ENCODE results near the gene LIPE. TPM values are rescaled to one million over a fixed set of nuclear protein-coding genes. Genes with fewer than 3 reads are reported as not detected.

LIPE gene
- total and polyA plus RNA-seq, 4 donors = 3.6 to 7.7 (median 4.5) TPM

DNA sequence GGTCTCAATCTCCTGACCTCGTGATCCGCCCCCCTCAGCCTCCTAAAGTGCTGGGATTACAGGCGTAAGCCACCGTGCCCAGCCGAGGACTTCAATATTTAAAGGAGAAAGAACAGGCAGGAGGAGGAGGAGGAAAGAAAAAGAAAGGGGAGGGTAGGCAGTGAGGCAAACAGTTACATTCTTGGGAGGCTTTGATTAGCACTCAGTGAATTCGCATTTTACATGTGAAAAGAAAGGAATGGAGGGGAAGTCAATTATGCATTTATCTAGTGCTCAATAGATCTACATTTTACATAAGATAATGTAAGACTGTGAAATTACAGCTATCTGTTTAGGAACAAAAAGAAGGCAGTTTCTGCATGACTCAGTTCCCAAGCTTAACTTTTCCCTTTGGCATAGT, 46.5 kb upstream of the LIPE start:
- 81 to 86% methylated on average over 6 of the region's 6 CpGs for WGBS, 2 donors
- TF ChIP-seq, protein P1, sequence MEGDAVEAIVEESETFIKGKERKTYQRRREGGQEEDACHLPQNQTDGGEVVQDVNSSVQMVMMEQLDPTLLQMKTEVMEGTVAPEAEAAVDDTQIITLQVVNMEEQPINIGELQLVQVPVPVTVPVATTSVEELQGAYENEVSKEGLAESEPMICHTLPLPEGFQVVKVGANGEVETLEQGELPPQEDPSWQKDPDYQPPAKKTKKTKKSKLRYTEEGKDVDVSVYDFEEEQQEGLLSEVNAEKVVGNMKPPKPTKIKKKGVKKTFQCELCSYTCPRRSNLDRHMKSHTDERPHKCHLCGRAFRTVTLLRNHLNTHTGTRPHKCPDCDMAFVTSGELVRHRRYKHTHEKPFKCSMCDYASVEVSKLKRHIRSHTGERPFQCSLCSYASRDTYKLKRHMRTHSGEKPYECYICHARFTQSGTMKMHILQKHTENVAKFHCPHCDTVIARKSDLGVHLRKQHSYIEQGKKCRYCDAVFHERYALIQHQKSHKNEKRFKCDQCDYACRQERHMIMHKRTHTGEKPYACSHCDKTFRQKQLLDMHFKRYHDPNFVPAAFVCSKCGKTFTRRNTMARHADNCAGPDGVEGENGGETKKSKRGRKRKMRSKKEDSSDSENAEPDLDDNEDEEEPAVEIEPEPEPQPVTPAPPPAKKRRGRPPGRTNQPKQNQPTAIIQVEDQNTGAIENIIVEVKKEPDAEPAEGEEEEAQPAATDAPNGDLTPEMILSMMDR (IDR thresholded peaks at IDR 0.05; ENCODE audit: control extremely low read depth, extremely low read depth) = no peak
- DNase-seq (no peak), ATAC-seq (ENCODE audit: insufficient read depth, low FRiP score) (no peak)
- H3K27ac ChIP-seq (ENCODE audit: low read depth in 1 of 2, low read length in 1 of 2) = no peak overlapping the region
- H3K27me3 ChIP-seq (ENCODE audit: control insufficient read depth in 3 of 3, insufficient read depth in 3 of 3, low read length in 2 of 3) = no peaks in the 10 kb centered on the region
- no peak overlapping the region for H3K4me3 ChIP-seq
- H3K9me3 ChIP-seq (ENCODE audit: control insufficient read depth in 4 of 4, insufficient read depth in 3 of 4, low read length in 3 of 4) = no peaks in the 10 kb centered on the region
- H3K36me3 ChIP-seq (ENCODE audit: control insufficient read depth in 4 of 4, insufficient read depth in 4 of 4, low read length in 4 of 4) = no peaks in the 10 kb centered on the region
- H3K9ac ChIP-seq (ENCODE audit: insufficient read depth in 1 of 2, low read length in 2 of 2) = no peak overlapping the region
- H3K4me1 ChIP-seq (ENCODE audit: control insufficient read depth in 5 of 5, insufficient read depth in 5 of 5, low read length in 5 of 5) = peaks cover 0 to 6% (median 0%) of the 10 kb centered on the region in 5 donors

DNA sequence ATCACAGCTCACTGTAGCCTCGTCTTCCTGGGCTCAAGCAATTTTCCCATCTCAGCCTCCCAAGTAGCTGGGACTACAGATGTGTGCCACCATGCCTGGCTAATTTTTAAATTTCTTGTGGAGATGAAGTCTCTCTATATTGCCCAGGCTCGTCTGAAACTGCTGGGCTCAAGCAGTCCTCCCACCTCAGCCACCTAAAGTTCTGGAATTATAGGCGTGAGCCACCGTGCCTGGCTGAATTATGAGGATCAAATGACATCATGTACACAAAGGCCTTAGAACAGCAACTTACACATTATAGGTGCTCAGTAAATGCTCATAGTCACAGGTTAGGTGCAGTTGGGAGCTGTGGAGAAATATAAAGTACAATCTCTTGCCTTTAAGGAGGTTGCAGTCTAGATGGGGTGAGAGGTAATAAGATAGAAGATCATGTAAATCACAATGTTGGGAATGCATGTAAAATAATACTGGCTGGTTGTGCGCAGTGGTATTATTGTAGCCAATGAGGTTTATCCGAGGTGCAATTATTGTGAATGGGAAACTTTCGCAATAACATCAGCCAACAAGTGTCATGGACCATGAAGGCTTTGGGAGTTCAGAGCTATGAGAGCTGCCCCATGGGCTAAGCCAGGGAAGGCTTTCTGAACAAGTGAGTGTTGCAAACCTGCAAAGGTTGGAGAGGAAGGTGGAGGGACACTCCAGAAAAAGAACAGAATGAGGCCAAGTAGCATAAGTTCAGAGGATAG, 45.4 kb upstream of the LIPE start:
- no peak for DNase-seq
- Histone ChIP-seq H3K27ac (ENCODE audit: low read depth in 1 of 2, low read length in 1 of 2) (no peak overlapping the region), H3K27me3 (ENCODE audit: control insufficient read depth in 3 of 3, insufficient read depth in 3 of 3, low read length in 2 of 3) (no peaks in the 10 kb centered on the region)

DNA sequence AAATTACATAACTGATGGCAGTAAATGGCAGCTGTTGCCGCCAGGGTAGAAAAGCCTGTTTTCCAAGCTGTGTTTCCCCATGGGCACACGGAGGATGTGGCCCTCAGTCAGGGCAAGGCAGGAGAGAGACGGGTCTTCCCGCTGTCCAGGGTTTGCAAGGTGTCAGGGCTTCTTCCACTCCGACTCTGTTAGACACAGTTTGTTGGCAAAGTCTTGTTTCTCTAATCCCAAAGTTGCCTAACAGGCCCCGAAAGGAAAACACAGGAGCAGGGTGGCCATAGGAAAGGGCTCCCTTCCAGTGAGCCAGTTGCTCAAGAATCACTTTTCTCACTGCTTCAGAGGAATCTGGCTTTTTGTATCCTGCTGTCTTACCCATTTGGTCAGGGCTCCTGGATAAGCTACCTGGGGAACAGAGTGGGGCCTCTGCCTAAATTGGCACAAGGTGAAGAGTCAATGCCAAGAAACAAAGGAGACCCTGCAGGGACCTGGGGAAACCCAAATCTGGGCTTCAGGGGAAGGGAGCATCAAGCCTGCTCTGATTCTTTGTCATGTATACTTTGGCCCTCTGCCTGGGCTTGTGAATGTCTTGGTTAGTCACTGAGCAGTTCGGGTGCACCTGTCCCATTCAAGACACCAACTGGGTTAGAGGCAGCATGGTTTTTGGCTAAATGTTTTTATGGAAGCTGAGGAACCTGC, 44.5 kb upstream of the LIPE start:
- ATAC-seq (ENCODE audit: insufficient read depth, low FRiP score) = no peak
- H3K27ac ChIP-seq (ENCODE audit: low read depth in 1 of 2, low read length in 1 of 2) = peak overlapping the region in 1 of 2 donors; percentile 5

More for the DNA sequence above, 45.4 kb upstream of the LIPE start:
- TF ChIP-seq, protein P1 (IDR thresholded peaks at IDR 0.05; ENCODE audit: control extremely low read depth, extremely low read depth) = no peak
- H3K9me3 ChIP-seq (ENCODE audit: control insufficient read depth in 4 of 4, insufficient read depth in 3 of 4, low read length in 3 of 4) = no peaks in the 10 kb centered on the region
- H3K9ac ChIP-seq (ENCODE audit: insufficient read depth in 1 of 2, low read length in 2 of 2) = no peak overlapping the region
- H3K4me3 ChIP-seq = no peak overlapping the region
- 90 to 93% methylated on average over 7 of the region's 7 CpGs for WGBS, 2 donors
- no peaks in the 10 kb centered on the region for H3K36me3 ChIP-seq (ENCODE audit: control insufficient read depth in 4 of 4, insufficient read depth in 4 of 4, low read length in 4 of 4)
- H3K4me1 ChIP-seq (ENCODE audit: control insufficient read depth in 5 of 5, insufficient read depth in 5 of 5, low read length in 5 of 5) = peaks cover 0 to 6% (median 0%) of the 10 kb centered on the region in 5 donors
- no peak for ATAC-seq (ENCODE audit: insufficient read depth, low FRiP score)

More for the DNA sequence above, 44.5 kb upstream of the LIPE start:
- Histone ChIP-seq H3K9ac (ENCODE audit: insufficient read depth in 1 of 2, low read length in 2 of 2) (no peak overlapping the region), H3K27me3 (ENCODE audit: control insufficient read depth in 3 of 3, insufficient read depth in 3 of 3, low read length in 2 of 3) (no peaks in the 10 kb centered on the region), H3K36me3 (ENCODE audit: control insufficient read depth in 4 of 4, insufficient read depth in 4 of 4, low read length in 4 of 4) (no peaks in the 10 kb centered on the region), H3K4me1 (ENCODE audit: control insufficient read depth in 5 of 5, insufficient read depth in 5 of 5, low read length in 5 of 5) (peaks cover 0 to 6% (median 0%) of the 10 kb centered on the region in 5 donors), H3K4me3 (no peak overlapping the region), H3K9me3 (ENCODE audit: control insufficient read depth in 4 of 4, insufficient read depth in 3 of 4, low read length in 3 of 4) (no peaks in the 10 kb centered on the region)
- TF ChIP-seq, protein P1 (IDR thresholded peaks at IDR 0.05; ENCODE audit: control extremely low read depth, extremely low read depth) = no peak
- WGBS, 2 donors = 65 to 87% methylated on average over 7 of the region's 7 CpGs
- DNase-seq = peak in 1 of 3 donors; percentile 34
